Measurements from ENCODE around the gene KIAA1549. TPM values are rescaled to one million over a fixed set of nuclear protein-coding genes. Genes with fewer than 3 reads are reported as not detected.
"Not testable (repeated sequence)": the region's sequence is repeated elsewhere in the genome, so short reads cannot be mapped to it uniquely, and the experiment has no call there.

The KIAA1549 gene
- total and polyA plus RNA-seq, 4 donors = 0.13 to 0.89 (median 0.42) TPM

DNA sequence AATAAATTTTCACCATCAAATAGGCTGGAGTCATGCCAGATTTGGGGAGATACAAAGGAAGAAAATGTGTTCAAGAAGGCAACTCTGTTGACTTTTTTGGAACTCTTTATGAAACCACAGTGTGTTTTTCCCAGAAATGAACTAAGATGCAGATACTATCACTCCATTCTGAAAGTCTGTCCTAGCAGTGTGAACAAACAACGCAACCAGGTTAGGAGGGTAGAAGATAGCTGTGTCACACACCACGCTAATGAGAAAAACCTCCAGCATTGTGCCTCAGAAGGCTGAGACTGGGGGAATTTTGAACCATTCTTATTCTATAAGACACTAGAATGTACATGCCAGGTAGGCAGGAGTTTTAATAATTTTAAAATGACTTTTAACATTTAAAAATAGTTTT lies 167.2 kb downstream of the KIAA1549 start (continued):
- TF ChIP-seq SP1 (IDR thresholded peaks at IDR 0.05) (no peak), GABPA (IDR thresholded peaks at IDR 0.05 in 1 of 2, conservative IDR thresholded peaks at IDR 0.05 in 1 of 2) (no peak), TAF1 (conservative IDR thresholded peaks at IDR 0.05) (no peak), EGR1 (IDR thresholded peaks at IDR 0.05; ENCODE audit: low read depth in 2 of 2) (no peak), YY1 (IDR thresholded peaks at IDR 0.05) (no peak)

DNA sequence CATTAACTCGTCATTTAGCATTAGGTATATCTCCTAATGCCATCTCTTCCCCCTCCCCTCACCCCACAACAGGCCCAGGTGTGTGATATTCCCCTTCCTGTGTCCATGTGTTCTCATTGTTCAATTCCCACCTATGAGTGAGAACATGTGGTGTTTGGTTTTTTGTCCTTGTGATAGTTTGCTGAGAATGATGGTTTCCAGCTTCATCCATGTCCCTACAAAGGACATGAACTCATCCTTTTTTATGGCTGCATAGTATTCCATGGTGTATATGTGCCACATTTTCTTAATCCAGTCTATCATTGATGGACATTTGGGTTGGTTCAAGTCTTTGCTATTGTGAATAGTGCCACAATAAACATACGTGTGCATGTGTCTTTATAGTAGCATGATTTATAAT lies 169.9 kb downstream of the KIAA1549 start:
- 97% methylated on average over 2 of the region's 2 CpGs for WGBS

DNA sequence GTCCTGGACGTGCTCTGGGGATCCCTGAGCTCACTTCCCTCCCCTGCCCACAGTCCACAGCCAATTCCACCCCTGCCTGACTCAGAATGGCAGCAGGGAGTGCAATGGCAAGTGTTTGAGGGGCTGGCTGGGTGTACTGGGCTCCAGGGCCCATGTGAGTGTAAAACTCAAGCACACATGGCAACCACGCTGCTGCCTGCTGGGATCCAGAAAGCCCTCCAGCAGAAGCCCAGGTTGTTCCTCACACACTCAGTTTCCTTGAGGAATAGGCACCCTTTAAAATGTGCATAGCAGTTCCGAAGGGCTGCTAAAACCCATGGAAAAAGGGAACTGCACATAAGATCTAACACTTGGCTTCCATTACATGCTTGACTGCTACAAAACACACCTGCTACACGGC lies 171.8 kb downstream of the KIAA1549 start:
- Histone ChIP-seq H3K4me1 (ENCODE audit: control insufficient read depth in 4 of 4, insufficient read depth in 4 of 4, low read length in 3 of 4) (no peaks in the 10 kb centered on the region), H3K4me3 (ENCODE audit: low read depth in 1 of 3, low read length in 3 of 3) (no peak overlapping the region), H3K27me3 (ENCODE audit: control insufficient read depth in 4 of 4, insufficient read depth in 4 of 4, low read length in 3 of 4) (no peaks in the 10 kb centered on the region), H3K27ac (ENCODE audit: low read depth in 1 of 2, low read length in 2 of 2) (no peak overlapping the region), H3K9ac (ENCODE audit: low read depth in 1 of 2, low read length in 2 of 2) (no peak overlapping the region), H3K36me3 (ENCODE audit: control insufficient read depth in 4 of 4, insufficient read depth in 3 of 4, low read depth in 1 of 4, low read length in 3 of 4) (no peaks in the 10 kb centered on the region), H3K9me3 (ENCODE audit: control insufficient read depth in 4 of 4, low read length in 3 of 4) (no peaks in the 10 kb centered on the region)
- TF ChIP-seq SP1 (IDR thresholded peaks at IDR 0.05) (no peak), JUND (IDR thresholded peaks at IDR 0.05) (no peak), HNF4G (IDR thresholded peaks at IDR 0.05) (no peak), RXRA (IDR thresholded peaks at IDR 0.05) (no peak), GABPA (IDR thresholded peaks at IDR 0.05 in 1 of 2, conservative IDR thresholded peaks at IDR 0.05 in 1 of 2) (no peak), HNF4A (conservative IDR thresholded peaks at IDR 0.05) (no peak), NR2F2 (IDR thresholded peaks at IDR 0.05) (no peak), RAD21 (IDR thresholded peaks at IDR 0.05) (no peak)
- TF ChIP-seq, protein P1, sequence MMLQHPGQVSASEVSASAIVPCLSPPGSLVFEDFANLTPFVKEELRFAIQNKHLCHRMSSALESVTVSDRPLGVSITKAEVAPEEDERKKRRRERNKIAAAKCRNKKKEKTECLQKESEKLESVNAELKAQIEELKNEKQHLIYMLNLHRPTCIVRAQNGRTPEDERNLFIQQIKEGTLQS (IDR thresholded peaks at IDR 0.05) = no peak
- TF ChIP-seq, protein P2, sequence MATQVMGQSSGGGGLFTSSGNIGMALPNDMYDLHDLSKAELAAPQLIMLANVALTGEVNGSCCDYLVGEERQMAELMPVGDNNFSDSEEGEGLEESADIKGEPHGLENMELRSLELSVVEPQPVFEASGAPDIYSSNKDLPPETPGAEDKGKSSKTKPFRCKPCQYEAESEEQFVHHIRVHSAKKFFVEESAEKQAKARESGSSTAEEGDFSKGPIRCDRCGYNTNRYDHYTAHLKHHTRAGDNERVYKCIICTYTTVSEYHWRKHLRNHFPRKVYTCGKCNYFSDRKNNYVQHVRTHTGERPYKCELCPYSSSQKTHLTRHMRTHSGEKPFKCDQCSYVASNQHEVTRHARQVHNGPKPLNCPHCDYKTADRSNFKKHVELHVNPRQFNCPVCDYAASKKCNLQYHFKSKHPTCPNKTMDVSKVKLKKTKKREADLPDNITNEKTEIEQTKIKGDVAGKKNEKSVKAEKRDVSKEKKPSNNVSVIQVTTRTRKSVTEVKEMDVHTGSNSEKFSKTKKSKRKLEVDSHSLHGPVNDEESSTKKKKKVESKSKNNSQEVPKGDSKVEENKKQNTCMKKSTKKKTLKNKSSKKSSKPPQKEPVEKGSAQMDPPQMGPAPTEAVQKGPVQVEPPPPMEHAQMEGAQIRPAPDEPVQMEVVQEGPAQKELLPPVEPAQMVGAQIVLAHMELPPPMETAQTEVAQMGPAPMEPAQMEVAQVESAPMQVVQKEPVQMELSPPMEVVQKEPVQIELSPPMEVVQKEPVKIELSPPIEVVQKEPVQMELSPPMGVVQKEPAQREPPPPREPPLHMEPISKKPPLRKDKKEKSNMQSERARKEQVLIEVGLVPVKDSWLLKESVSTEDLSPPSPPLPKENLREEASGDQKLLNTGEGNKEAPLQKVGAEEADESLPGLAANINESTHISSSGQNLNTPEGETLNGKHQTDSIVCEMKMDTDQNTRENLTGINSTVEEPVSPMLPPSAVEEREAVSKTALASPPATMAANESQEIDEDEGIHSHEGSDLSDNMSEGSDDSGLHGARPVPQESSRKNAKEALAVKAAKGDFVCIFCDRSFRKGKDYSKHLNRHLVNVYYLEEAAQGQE (IDR thresholded peaks at IDR 0.05) = no peak
- TF ChIP-seq, protein P3, sequence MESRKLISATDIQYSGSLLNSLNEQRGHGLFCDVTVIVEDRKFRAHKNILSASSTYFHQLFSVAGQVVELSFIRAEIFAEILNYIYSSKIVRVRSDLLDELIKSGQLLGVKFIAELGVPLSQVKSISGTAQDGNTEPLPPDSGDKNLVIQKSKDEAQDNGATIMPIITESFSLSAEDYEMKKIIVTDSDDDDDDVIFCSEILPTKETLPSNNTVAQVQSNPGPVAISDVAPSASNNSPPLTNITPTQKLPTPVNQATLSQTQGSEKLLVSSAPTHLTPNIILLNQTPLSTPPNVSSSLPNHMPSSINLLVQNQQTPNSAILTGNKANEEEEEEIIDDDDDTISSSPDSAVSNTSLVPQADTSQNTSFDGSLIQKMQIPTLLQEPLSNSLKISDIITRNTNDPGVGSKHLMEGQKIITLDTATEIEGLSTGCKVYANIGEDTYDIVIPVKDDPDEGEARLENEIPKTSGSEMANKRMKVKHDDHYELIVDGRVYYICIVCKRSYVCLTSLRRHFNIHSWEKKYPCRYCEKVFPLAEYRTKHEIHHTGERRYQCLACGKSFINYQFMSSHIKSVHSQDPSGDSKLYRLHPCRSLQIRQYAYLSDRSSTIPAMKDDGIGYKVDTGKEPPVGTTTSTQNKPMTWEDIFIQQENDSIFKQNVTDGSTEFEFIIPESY (IDR thresholded peaks at IDR 0.05) = no peak
- TF ChIP-seq, protein P4, sequence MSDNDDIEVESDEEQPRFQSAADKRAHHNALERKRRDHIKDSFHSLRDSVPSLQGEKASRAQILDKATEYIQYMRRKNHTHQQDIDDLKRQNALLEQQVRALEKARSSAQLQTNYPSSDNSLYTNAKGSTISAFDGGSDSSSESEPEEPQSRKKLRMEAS (IDR thresholded peaks at IDR 0.05) = no peak
- no peak for DNase-seq (ENCODE audit: low spot score)
- WGBS = 91% methylated on average over 4 of the region's 4 CpGs

More for the DNA sequence above, 169.9 kb downstream of the KIAA1549 start:
- not testable (repeated sequence) for H3K4me3 ChIP-seq (ENCODE audit: low read depth in 1 of 3, low read length in 3 of 3); H3K4me1 ChIP-seq (ENCODE audit: control insufficient read depth in 4 of 4, insufficient read depth in 4 of 4, low read length in 3 of 4); H3K9me3 ChIP-seq (ENCODE audit: control insufficient read depth in 4 of 4, low read length in 3 of 4); H3K36me3 ChIP-seq (ENCODE audit: control insufficient read depth in 4 of 4, insufficient read depth in 3 of 4, low read depth in 1 of 4, low read length in 3 of 4); H3K9ac ChIP-seq (ENCODE audit: low read depth in 1 of 2, low read length in 2 of 2); H3K27ac ChIP-seq (ENCODE audit: low read depth in 1 of 2, low read length in 2 of 2); H3K27me3 ChIP-seq (ENCODE audit: control insufficient read depth in 4 of 4, insufficient read depth in 4 of 4, low read length in 3 of 4); DNase-seq (ENCODE audit: low spot score)
